HG03025 (cell line): Measurements from ENCODE around the gene CASZ1.

ENCODE experiments used
- ATAC-seq: cut with Tn5 transposase; IDR thresholded peaks from one replicate; pipeline ENCODE4 v1.9.1; 2021; ENCODE audit warnings: mild to moderate bottlenecking, moderate library complexity; ENCODE audit not compliant: unreplicated experiment, low FRiP score

The CASZ1 gene

GRCh38 chr1:10616696-10617095, 179.8 kb downstream of the CASZ1 start:
- no peak for ATAC-seq

GRCh38 chr1:10615932-10616671, 180.3 kb downstream of the CASZ1 start:
- ATAC-seq, result no peak

- no peak for ATAC-seq
Observed at GRCh38 chr1:10615332-10615731, 181.1 kb downstream of the CASZ1 start.

GRCh38 chr1:10614377-10615225, 181.8 kb downstream of the CASZ1 start:
- ATAC-seq, result no peak

- no peak for ATAC-seq
Observed at GRCh38 chr1:10613861-10614260, 182.6 kb downstream of the CASZ1 start.

DNA sequence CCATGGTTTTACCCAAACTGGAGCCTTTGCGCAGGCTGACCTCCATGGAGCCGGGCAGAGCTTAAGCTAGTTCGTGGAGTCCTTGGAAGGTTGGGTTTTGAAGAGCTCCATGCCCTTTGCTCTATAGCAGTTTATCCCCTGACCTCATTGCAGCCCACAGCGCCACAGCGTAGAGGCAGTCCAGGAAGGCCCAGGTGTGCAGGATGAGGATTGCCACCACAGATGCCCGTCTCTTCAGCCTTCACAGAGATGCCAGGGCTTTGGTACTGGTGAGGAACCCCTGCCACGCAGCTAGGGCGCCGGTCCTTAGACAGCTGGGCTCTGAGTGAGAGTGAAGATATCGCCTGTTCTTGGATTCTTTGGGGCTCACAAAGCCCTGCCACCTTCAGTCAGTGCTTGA, 183.1 kb downstream of the CASZ1 start:
- ATAC-seq, result no peak

DNA sequence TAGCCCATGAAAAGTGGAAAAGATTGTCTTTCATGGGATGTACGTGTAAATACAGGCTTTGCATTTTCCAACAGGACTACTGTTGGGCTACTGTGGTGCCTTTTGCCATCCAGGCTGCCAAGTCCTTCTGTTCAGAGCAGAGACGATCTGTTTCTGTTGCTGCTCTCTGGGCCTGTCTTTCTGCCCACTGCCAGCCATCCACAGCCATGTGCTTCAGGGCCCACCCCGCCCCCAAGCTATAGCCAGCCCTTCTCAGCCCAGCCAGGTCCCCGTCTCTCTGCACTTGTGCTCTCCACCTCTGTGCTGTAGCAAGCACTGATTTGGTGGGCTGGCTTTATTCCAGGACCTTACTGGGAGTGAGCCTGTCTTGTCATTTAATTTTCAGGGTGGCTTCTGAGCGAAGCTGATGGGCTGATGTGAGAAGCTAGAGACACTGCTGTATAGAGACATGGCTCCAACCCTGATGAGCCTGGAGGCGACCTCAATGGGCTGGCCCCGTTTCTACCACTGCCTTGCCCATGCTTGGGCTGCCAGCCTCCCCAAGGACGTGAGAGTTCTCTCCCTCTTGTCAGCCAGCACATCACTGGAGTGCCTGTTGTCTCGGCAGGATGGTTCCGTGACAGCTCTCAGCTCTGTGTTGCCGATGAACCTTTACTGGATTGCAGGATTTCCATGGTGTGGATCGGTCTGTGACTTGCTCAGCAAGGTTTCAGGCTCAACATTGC, 183.8 kb downstream of the CASZ1 start:
- ATAC-seq, result no peak

GRCh38 chr1:10610901-10611600, 185.4 kb downstream of the CASZ1 start:
- ATAC-seq, result no peak

DNA sequence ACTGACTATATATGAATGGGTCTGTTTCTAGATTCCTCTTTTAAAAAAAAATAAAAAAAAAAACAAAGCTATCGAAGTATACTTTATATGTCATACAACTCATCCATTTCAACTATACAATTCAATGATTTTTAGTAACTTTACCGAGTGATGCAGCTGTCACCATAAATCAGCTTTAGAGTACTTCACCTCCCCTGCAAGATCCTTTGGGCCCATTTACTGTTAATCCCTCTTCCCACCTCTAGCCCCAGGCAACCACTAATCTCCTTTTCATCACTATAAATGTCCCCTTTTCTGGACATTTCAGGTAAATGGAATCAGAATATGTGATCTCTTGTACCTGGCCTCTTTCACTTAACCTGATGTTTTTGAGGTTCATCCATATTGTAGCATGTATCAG, 187.8 kb downstream of the CASZ1 start:
- no peak for ATAC-seq

GRCh38 chr1:10607228-10607627, 189.2 kb downstream of the CASZ1 start:
- ATAC-seq, result no peak

DNA sequence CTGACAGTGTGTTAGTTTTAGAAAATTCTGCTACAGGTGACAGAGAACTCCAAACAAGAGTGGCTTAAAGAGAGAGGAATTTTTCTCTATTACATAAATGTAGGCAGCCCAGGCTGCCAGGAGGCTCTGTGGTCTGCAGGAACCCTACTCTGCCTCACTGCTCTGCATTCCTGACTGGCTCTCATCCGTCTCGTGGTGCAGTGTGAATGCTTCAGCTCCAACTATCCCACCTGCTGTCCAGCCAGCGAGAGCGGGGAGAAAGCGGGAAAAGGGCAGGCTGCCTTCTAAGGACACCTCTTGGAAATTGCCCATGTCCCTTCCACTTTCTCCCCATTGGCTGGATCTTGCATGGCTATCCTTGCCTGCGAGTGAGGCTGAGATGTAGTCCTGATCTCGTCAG, 190.4 kb downstream of the CASZ1 start:
- no peak for ATAC-seq

- no peak for ATAC-seq
Observed at GRCh38 chr1:10604966-10605365, 191.5 kb downstream of the CASZ1 start.

DNA sequence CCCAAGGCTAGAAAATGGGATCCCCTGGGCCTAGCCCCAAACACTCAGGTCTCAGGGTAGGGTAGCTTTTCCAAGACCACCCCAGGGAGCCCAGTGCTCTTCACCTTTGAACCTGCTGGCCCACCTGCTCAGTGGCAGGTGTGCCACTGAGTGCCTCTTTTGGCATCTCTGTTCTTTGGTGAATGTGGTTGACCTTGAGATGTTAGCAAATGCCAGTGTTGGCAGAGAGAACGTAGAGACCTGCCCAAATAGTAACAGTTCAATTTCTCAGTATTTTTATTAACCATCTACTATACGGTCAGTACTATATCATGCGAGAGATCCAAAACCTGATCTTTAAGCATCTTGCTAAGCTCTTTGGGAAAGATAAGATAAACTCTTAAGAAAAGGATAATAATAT, 193.5 kb downstream of the CASZ1 start:
- ATAC-seq, result no peak

DNA sequence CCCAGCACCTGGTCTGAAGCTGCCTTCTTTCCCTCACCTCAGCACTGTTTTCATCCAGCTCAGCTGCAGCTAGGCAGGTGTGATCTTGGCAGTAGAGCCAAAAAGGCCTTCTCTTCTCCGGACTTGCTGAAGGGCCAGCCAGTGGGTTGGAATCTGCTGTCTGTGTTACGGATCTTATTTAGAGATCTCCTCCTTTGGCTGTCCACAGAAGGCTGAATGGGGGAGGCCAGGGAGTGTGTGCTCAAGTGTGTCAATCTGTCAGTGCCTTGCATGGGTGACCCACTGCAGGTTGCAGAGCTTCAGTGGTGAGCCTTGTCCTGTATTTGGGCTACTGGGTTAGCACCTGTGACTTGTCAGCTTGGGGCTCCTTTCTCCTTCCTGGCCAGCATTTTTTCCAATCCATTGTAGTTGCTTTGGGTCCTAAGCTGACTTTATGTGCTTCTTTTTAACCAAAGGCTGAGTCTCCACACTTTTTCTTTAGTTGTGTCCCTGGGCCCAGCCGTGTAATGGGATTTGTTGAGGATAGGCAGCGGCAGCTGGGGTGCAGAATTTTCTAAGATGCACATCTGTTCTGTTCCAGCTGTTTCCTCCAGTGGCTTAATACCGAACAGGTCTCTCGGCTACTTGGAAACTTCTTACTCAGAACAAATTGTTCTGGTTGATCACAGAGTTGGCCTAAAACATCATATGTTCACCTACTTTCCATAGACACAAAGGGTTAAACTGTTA, 194.9 kb downstream of the CASZ1 start:
- ATAC-seq, result no peak

GRCh38 chr1:10599194-10599861, 197.1 kb downstream of the CASZ1 start:
- ATAC-seq, result no peak

- no peak for ATAC-seq
Observed at GRCh38 chr1:10598389-10598702, 198.1 kb downstream of the CASZ1 start.

DNA sequence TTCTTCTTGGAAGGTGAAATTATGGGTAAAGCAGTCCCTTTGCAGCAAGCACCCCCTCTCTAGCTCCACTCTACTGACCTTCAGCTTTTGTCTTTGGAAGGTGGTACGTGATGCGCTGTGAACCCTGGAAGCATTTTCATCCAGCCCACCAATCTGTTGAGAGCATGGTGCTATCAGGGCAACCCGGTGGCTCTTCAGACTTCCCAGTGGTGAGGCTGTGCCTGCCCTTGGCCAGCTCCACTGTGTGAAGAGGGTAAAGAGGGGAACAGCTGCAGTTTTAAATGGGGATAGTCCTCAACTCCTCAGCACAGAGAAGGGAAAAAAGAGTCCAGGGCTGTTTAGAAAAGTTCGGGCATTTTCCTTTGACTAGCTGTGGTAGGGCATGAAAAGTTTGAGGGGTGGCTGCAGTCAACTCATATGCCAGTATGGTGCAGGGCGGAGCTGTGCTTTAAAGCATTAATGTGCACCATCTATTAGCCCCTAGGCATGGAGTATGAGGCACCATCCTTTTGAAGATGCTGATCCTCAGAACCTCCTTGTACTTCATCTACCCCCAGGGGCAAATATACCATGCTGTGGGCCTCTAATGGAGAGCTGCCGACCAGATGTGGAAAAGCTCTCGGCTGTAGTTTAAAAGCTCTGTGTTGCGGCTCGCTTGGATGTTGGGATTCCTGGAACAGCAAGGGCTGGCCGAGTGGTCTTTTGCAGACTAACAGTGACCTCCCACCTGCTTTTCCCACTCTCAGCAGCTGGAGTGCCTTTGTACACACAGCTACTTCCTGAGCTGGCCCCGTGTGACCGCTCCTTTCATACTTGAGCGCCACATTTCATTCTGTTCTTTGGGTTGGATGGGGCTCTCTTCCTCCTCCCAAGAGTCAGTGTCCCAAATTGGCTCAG, 198.7 kb downstream of the CASZ1 start:
- ATAC-seq, result no peak

GRCh38 chr1:10596780-10597179, 199.7 kb downstream of the CASZ1 start:
- no peak for ATAC-seq
